Fibroblast of lung (primary cell): ENCODE measurements around the gene FUT1.

Experiments used
- CTCF ChIP-seq, 2 donors: IDR thresholded peaks in 1 of 2; conservative IDR thresholded peaks in 1 of 2; 1 replicate in 1 of 2; 2 replicates in 1 of 2; pipeline ENCODE4 v1.5.1; 2011 to 2012; ENCODE audit warnings: low read length in 2 of 2, control low read depth in 1 of 2, inconsistent platforms in 1 of 2, low read depth in 1 of 2, mild to moderate bottlenecking in 1 of 2
- EZH2 ChIP-seq: IDR thresholded peaks from 2 replicates; pipeline ENCODE4 v1.5.1; 2012; ENCODE audit warnings: low read length, control low read depth, mild to moderate bottlenecking; ENCODE audit errors: missing control alignments

GRCh38 chr19:48772503-48772953, 20.1 kb upstream of the FUT1 start:
- no peak for TF ChIP-seq EZH2
- TF ChIP-seq CTCF (conservative IDR thresholded peaks at IDR 0.05 in 1 of 2, IDR thresholded peaks at IDR 0.05 in 1 of 2; ENCODE audit: low read depth in 1 of 2, low read length in 2 of 2): no peak
